Brain microvascular endothelial cell (primary cell): ENCODE data around the gene DNAJC27.
A peak's percentile ranks its signal among the peaks of the same experiment; 100 is the strongest.

Source experiments
- DNase-seq: peaks from one replicate; pipeline ENCODE4 v3.0.0-alpha.2; 2020
- H3K27ac ChIP-seq: fragments of 250-450 bp; sonication (Bioruptor Pico); 2 replicates; pipeline ENCODE4 v1.5.1; 2020; ENCODE audit warnings: mild to moderate bottlenecking, moderate library complexity
- H3K27me3 ChIP-seq: fragments of 250-450 bp; sonication (Bioruptor Pico); replicated peaks from 2 replicates; pipeline ENCODE4 v1.5.1; 2020; ENCODE audit warnings: mild to moderate bottlenecking
- H3K36me3 ChIP-seq: fragments of 250-450 bp; sonication (Bioruptor Pico); replicated peaks from 2 replicates; pipeline ENCODE4 v1.5.1; 2020; ENCODE audit warnings: mild to moderate bottlenecking
- H3K4me3 ChIP-seq: 2 replicates; pipeline ENCODE4 v1.5.1; 2011; ENCODE audit warnings: low read depth, mild to moderate bottlenecking, control low read depth, low read length, moderate library complexity
- CTCF ChIP-seq: IDR thresholded peaks from 2 replicates; pipeline ENCODE4 v1.5.1; 2011; ENCODE audit warnings: low read depth, mild to moderate bottlenecking, moderate library complexity, low read length, control low read depth, inconsistent platforms; ENCODE audit errors: missing control alignments
- in situ Hi-C: cut with HindIII; loops from 2 replicates; pipeline ENCODE4 v1.10.0; 2017; ENCODE audit warnings: low sequenced_read_pairs, low pct_ligation_motif_present

The DNAJC27 gene

GRCh38 chr2:24986372-24986771 lies 14.6 kb upstream of the DNAJC27 start:
- no peak overlapping the region for H3K27ac ChIP-seq
- in situ Hi-C loops = no loop called here
- H3K4me3 ChIP-seq = no peak overlapping the region
- no peak for DNase-seq
- peaks cover 2% of the 10 kb centered on the region for H3K27me3 ChIP-seq
- TF ChIP-seq CTCF = no peak
- H3K36me3 ChIP-seq = no peaks in the 10 kb centered on the region

- Histone ChIP-seq H3K36me3 (no peaks in the 10 kb centered on the region), H3K27me3 (peaks cover 2% of the 10 kb centered on the region), H3K27ac (no peak overlapping the region), H3K4me3 (no peak overlapping the region)
- TF ChIP-seq CTCF = no peak
- no peak for DNase-seq
- in situ Hi-C loops = no loop called here
Measured at GRCh38 chr2:24985511-24985910, 13.8 kb upstream of the DNAJC27 start.

GRCh38 chr2:24984912-24985311 lies 13.2 kb upstream of the DNAJC27 start:
- H3K27me3 ChIP-seq = peaks cover 2% of the 10 kb centered on the region
- in situ Hi-C loops = no loop called here
- H3K4me3 ChIP-seq = no peak overlapping the region
- no peaks in the 10 kb centered on the region for H3K36me3 ChIP-seq
- TF ChIP-seq CTCF = no peak
- peak; percentile 15 for DNase-seq
- H3K27ac ChIP-seq = no peak overlapping the region

- H3K36me3 ChIP-seq = no peaks in the 10 kb centered on the region
- TF ChIP-seq CTCF = no peak
- in situ Hi-C loops = no loop called here
- H3K27ac ChIP-seq = no peak overlapping the region
- no peak for DNase-seq
- no peak overlapping the region for H3K4me3 ChIP-seq
- H3K27me3 ChIP-seq = peaks cover 2% of the 10 kb centered on the region
Measured at GRCh38 chr2:24981411-24982136, 9.8 kb upstream of the DNAJC27 start.

- no peak overlapping the region for H3K27ac ChIP-seq
- no peak for TF ChIP-seq CTCF
- in situ Hi-C loops = no loop called here
- no peak overlapping the region for H3K4me3 ChIP-seq
- no peaks in the 10 kb centered on the region for H3K36me3 ChIP-seq
- DNase-seq = no peak
- no peaks in the 10 kb centered on the region for H3K27me3 ChIP-seq
Measured at GRCh38 chr2:24978661-24979060, 6.9 kb upstream of the DNAJC27 start.

GRCh38 chr2:24977631-24978030 lies 5.9 kb upstream of the DNAJC27 start:
- no peak for TF ChIP-seq CTCF
- in situ Hi-C loops = no loop called here
- Histone ChIP-seq H3K27me3 (no peaks in the 10 kb centered on the region), H3K4me3 (no peak overlapping the region), H3K36me3 (no peaks in the 10 kb centered on the region), H3K27ac (no peak overlapping the region)
- DNase-seq = no peak
